ENCODE measurements around the gene IHH.

Gene IHH

GRCh38 chr2:219081701-219082331 lies 21.1 kb upstream of the IHH start:
- TF ChIP-seq SIN3A (IDR thresholded peaks at IDR 0.05; ENCODE audit: borderline replicate concordance, insufficient read depth, low read length) (no peak), TAF1 (IDR thresholded peaks at IDR 0.05; ENCODE audit: borderline replicate concordance, insufficient read depth, low read length) (no peak), REST (IDR thresholded peaks at IDR 0.05; ENCODE audit: insufficient read depth in 1 of 2, low read depth in 2 of 2, low read length in 2 of 2) (no peak), POLR2AphosphoS5 (IDR thresholded peaks at IDR 0.05; ENCODE audit: low read depth, low read length) (no peak), FOXP2 (optimal IDR thresholded peaks at IDR 0.05; ENCODE audit: borderline replicate concordance, extremely low read depth, extremely low read length, insufficient read depth) (no peak)

- TF ChIP-seq SIN3A (IDR thresholded peaks at IDR 0.05; ENCODE audit: borderline replicate concordance, insufficient read depth, low read length) (no peak), TAF1 (IDR thresholded peaks at IDR 0.05; ENCODE audit: borderline replicate concordance, insufficient read depth, low read length) (no peak), POLR2AphosphoS5 (IDR thresholded peaks at IDR 0.05; ENCODE audit: low read depth, low read length) (no peak), REST (IDR thresholded peaks at IDR 0.05; ENCODE audit: insufficient read depth in 1 of 2, low read depth in 2 of 2, low read length in 2 of 2) (no peak), FOXP2 (optimal IDR thresholded peaks at IDR 0.05; ENCODE audit: borderline replicate concordance, extremely low read depth, extremely low read length, insufficient read depth) (no peak)
Measured at GRCh38 chr2:219081096-219081495, 20.4 kb upstream of the IHH start.

- TF ChIP-seq REST (IDR thresholded peaks at IDR 0.05; ENCODE audit: insufficient read depth in 1 of 2, low read depth in 2 of 2, low read length in 2 of 2) = no peak
- TF ChIP-seq POLR2AphosphoS5 (IDR thresholded peaks at IDR 0.05; ENCODE audit: low read depth, low read length) = no peak
- TF ChIP-seq SIN3A (IDR thresholded peaks at IDR 0.05; ENCODE audit: borderline replicate concordance, insufficient read depth, low read length) = no peak
- TF ChIP-seq FOXP2 (optimal IDR thresholded peaks at IDR 0.05; ENCODE audit: borderline replicate concordance, extremely low read depth, extremely low read length, insufficient read depth) = no peak
- no peak for TF ChIP-seq TAF1 (IDR thresholded peaks at IDR 0.05; ENCODE audit: borderline replicate concordance, insufficient read depth, low read length)
Measured at GRCh38 chr2:219079417-219079816, 18.7 kb upstream of the IHH start.

GRCh38 chr2:219078951-219079350 lies 18.2 kb upstream of the IHH start:
- TF ChIP-seq FOXP2 (optimal IDR thresholded peaks at IDR 0.05; ENCODE audit: borderline replicate concordance, extremely low read depth, extremely low read length, insufficient read depth) (no peak), SIN3A (IDR thresholded peaks at IDR 0.05; ENCODE audit: borderline replicate concordance, insufficient read depth, low read length) (no peak), REST (IDR thresholded peaks at IDR 0.05; ENCODE audit: insufficient read depth in 1 of 2, low read depth in 2 of 2, low read length in 2 of 2) (no peak), POLR2AphosphoS5 (IDR thresholded peaks at IDR 0.05; ENCODE audit: low read depth, low read length) (no peak), TAF1 (IDR thresholded peaks at IDR 0.05; ENCODE audit: borderline replicate concordance, insufficient read depth, low read length) (no peak)

Measured in PFSK-1 (cell line).